K562 (cell line): ENCODE data around the gene CHCHD4. TPM values are rescaled to one million over a fixed set of nuclear protein-coding genes. Genes with fewer than 3 reads are reported as not detected.
A peak's percentile ranks its signal among the peaks of the same experiment; 100 is the strongest.

Source experiments
- ATAC-seq: fragments of 200-7000 bp; cut with Tn5 transposase; 3 replicates; pipeline ENCODE4 v1.9.1; 2020; ENCODE audit warnings: moderate library complexity
- BruUV-seq: library from RNA; stranded (reverse); fragments of 400-500 nt; replicated peaks from 2 replicates; lab custom pipeline; 2021; lab: Mats Ljungman, UMichigan
- CTCF ChIA-PET: fragments of 300-600 bp; formaldehyde crosslinking; extraction: SDS; loops from one replicate; lab custom pipeline; 2021; ENCODE audit warnings: low intra/inter-chr PET ratio; lab: Yijun Ruan, JAX
- POLR2A ChIA-PET: fragments of 300-600, 350-650 bp; sonication (Branson Sonifier 250); formaldehyde crosslinking; extraction: SDS; loops from one replicate; lab custom pipeline; 2021; ENCODE audit warnings: antibody characterized with exemption, inconsistent platforms; lab: Yijun Ruan, JAX
- DNase-seq, 4 experiments: peaks; one replicate each; pipeline versions ENCODE4 v3.0.0 to v3.0.0-alpha.2; 2011 to 2018; ENCODE audit warnings: low spot score in 3 of 4, mixed read lengths in 3 of 4; ENCODE audit errors: extremely low read depth in 1 of 4
- FAIRE-seq: peaks from 2 replicates; lab custom pipeline; 2011; peaks lifted over from hg19 to GRCh38; lab: Jason Lieb, UNC
- H2AFZ ChIP-seq: 2 replicates; pipeline ENCODE4 v1.6.0; 2011; ENCODE audit warnings: low read depth, low read length, control low read depth, inconsistent platforms
- H3K27ac ChIP-seq: fragments of 200-600 bp; 3 replicates; pipeline ENCODE4 v1.8.0; 2011; ENCODE audit warnings: low read depth, mild to moderate bottlenecking, control low read depth, inconsistent platforms, low read length, moderate library complexity, mixed read lengths; ENCODE audit errors: extremely low read depth
- H3K27me3 ChIP-seq, 2 experiments: fragments of 300-600 bp in 1 of 2; 2 replicates in 1 of 2; 3 replicates in 1 of 2; pipeline versions ENCODE4 v1.6.0 to v1.8.0; 2011; ENCODE audit warnings: inconsistent platforms in 2 of 2, low read length in 2 of 2, mild to moderate bottlenecking in 1 of 2, mixed read lengths in 1 of 2, moderate library complexity in 1 of 2; ENCODE audit not compliant: control insufficient read depth in 2 of 2, insufficient read depth in 2 of 2
- H3K36me3 ChIP-seq: fragments of 300-600 bp; 3 replicates; pipeline ENCODE4 v1.8.0; 2011; ENCODE audit warnings: mild to moderate bottlenecking, low read length, inconsistent platforms; ENCODE audit not compliant: control insufficient read depth, insufficient read depth
- H3K4me1 ChIP-seq, 2 experiments: fragments of 200-600 bp in 1 of 2; replicated peaks in 1 of 2; 2 replicates in 1 of 2; 3 replicates in 1 of 2; pipeline versions ENCODE4 v1.5.1 to v1.8.0; 2011; ENCODE audit warnings: inconsistent platforms in 2 of 2, low read length in 2 of 2, mild to moderate bottlenecking in 1 of 2, mixed read lengths in 1 of 2, moderate library complexity in 1 of 2; ENCODE audit not compliant: control insufficient read depth in 2 of 2, insufficient read depth in 2 of 2
- H3K4me2 ChIP-seq: 2 replicates; pipeline ENCODE4 v1.6.1; 2011; ENCODE audit warnings: low read length, control low read depth, inconsistent platforms, mixed read lengths; ENCODE audit not compliant: insufficient read depth
- H3K4me3 ChIP-seq: fragments of 200-600 bp; sonication (generic), shearing (Covaris generic); 2 replicates; pipeline ENCODE4 v1.5.1; 2016; ENCODE audit warnings: control low read depth, inconsistent platforms
- H3K79me2 ChIP-seq: fragments of 200-600 bp; 3 replicates; pipeline ENCODE4 v1.8.0; 2011; ENCODE audit warnings: low read length, inconsistent platforms; ENCODE audit not compliant: control insufficient read depth, insufficient read depth
- H3K9ac ChIP-seq, 2 experiments: 2 replicates each; pipeline versions ENCODE4 v1.6.0 to v1.6.1; 2011; ENCODE audit warnings: low read depth in 2 of 2, low read length in 2 of 2, control low read depth in 1 of 2, inconsistent platforms in 1 of 2, mild to moderate bottlenecking in 1 of 2, mixed read lengths in 1 of 2; ENCODE audit not compliant: insufficient read depth in 1 of 2
- H3K9me1 ChIP-seq: one replicate; pipeline ENCODE4 v1.6.0; 2011; ENCODE audit warnings: inconsistent platforms, mild to moderate bottlenecking, low read length, moderate library complexity; ENCODE audit not compliant: control insufficient read depth, insufficient read depth
- H3K9me3 ChIP-seq: replicated peaks from 2 replicates; pipeline ENCODE4 v1.5.1; 2011; ENCODE audit warnings: low read depth, low read length, inconsistent platforms; ENCODE audit not compliant: control insufficient read depth, insufficient read depth
- H4K20me1 ChIP-seq: replicated peaks from 2 replicates; pipeline ENCODE4 v1.6.1; 2011; ENCODE audit warnings: low read length, inconsistent platforms, mixed read lengths; ENCODE audit not compliant: control insufficient read depth, insufficient read depth
- CBFA2T3 ChIP-seq: fragments of 450-650 bp; IDR thresholded peaks from 2 replicates; pipeline ENCODE4 v1.6.1; 2017
- CREB3 ChIP-seq: fragments of 450-650 bp; conservative IDR thresholded peaks from 2 replicates; pipeline ENCODE4 v1.6.1; 2016; ENCODE audit warnings: missing genetic modification characterization, low read depth, mild to moderate bottlenecking, missing compliant biosample characterization, moderate library complexity
- FOXJ2 ChIP-seq: fragments of 200-800 bp; sonication (Bioruptor generic); IDR thresholded peaks from 2 replicates; pipeline ENCODE4 v1.6.1; 2016; ENCODE audit warnings: missing genetic modification characterization, missing compliant biosample characterization
- GATAD2A ChIP-seq: fragments of 450-650 bp; IDR thresholded peaks from 2 replicates; pipeline ENCODE4 v1.6.1; 2017
- ID3 ChIP-seq, 2 experiments: fragments of 250-450 bp in 1 of 2; fragments of 450-650 bp in 1 of 2; sonication (Bioruptor Pico) in 1 of 2; IDR thresholded peaks; 2 replicates each; pipeline versions ENCODE4 v1.6.1 to v1.8.0; 2016 to 2021; ENCODE audit warnings: mild to moderate bottlenecking in 2 of 2, moderate library complexity in 2 of 2, missing compliant biosample characterization in 1 of 2, missing genetic modification characterization in 1 of 2
- KAT7 ChIP-seq: sonication (generic); formaldehyde crosslinking; IDR thresholded peaks from 2 replicates; pipeline ENCODE4 v1.8.0; 2022; ENCODE audit warnings: missing genetic modification reagents, mild to moderate bottlenecking, borderline replicate concordance
- RBM25 ChIP-seq: fragments of 200-400 bp; formaldehyde crosslinking; IDR thresholded peaks from 2 replicates; pipeline ENCODE4 v1.6.1; 2018; ENCODE audit warnings: low read length, low read depth, moderate library complexity; ENCODE audit not compliant: severe bottlenecking
- SREBF1 ChIP-seq: fragments of 150-350 bp; IDR thresholded peaks from 2 replicates; pipeline ENCODE4 v1.6.1; 2014; ENCODE audit warnings: antibody characterized with exemption, low read depth, low read length, borderline replicate concordance
- WGBS: fragments of 100-300 bp; shearing (Covaris generic); methylation state at CpG from one replicate; pipeline ENCODE4 v1.1.6; 2016; ENCODE audit warnings: low coverage, mixed read lengths; ENCODE audit not compliant: insufficient coverage; ENCODE audit errors: missing lambda C conversion rate; 5-methylcytosine and 5-hydroxymethylcytosine counted together
- in situ Hi-C: fragments of 300-500 bp; cut with MboI; formaldehyde crosslinking; loops from 4 replicates; pipeline ENCODE4 v1.15.0; 2018; ENCODE audit warnings: inconsistent platforms, mixed read lengths
- intact Hi-C: fragments of 100-400 bp; cut with micrococcal nuclease; formaldehyde crosslinking; loops from 2 replicates; pipeline ENCODE4 v1.14.2; 2022
- polyA plus RNA-seq, 8 experiments: library from polyadenylated mRNA; depleted of rRNA in 4 of 8; stranded (reverse) in 5 of 8; unstranded in 3 of 8; fragments of >200 nt; fragmentation: Nextera tagmentation in 2 of 8; fragmentation: Illumina TruSeq in 1 of 8; extraction: Ambion mirVana in 2 of 8; extraction: Trizol in 1 of 8; gene quantifications; 2 replicates each; pipeline versions ENCODE4 v1.2.1 to v1.2.3, GENCODE V29; 2011 to 2014; ENCODE audit warnings: inconsistent platforms in 1 of 8, missing spikeins in 1 of 8
- total RNA-seq, 7 experiments: library from RNA; depleted of rRNA in 6 of 7; stranded (reverse); fragments of >200 nt in 6 of 7; fragmentation: Illumina TruSeq in 2 of 7; extraction: Trizol in 2 of 7; gene quantifications; 2 replicates each; pipeline versions ENCODE4 v1.2.1 to v1.2.3, GENCODE V29; 2011 to 2021; ENCODE audit warnings: low replicate concordance in 1 of 7
- TF ChIP-seq, protein P1 (sequence below): fragments of 250-450 bp; sonication (Bioruptor Pico); IDR thresholded peaks from 2 replicates; pipeline ENCODE4 v1.5.0; 2020; ENCODE audit warnings: mild to moderate bottlenecking, borderline replicate concordance
- TF ChIP-seq, protein P2 (sequence below): sonication (generic); formaldehyde crosslinking; IDR thresholded peaks from 2 replicates; pipeline ENCODE4 v1.8.0; 2022; ENCODE audit warnings: mild to moderate bottlenecking, missing genetic modification reagents

CHCHD4 gene
- total and polyA plus RNA-seq, 9 of the 15 experiments (the other 6 are each of a cell fraction or from before 2014, with no cell fraction given), result 55.4 to 225 (median 77.2) TPM

DNA sequence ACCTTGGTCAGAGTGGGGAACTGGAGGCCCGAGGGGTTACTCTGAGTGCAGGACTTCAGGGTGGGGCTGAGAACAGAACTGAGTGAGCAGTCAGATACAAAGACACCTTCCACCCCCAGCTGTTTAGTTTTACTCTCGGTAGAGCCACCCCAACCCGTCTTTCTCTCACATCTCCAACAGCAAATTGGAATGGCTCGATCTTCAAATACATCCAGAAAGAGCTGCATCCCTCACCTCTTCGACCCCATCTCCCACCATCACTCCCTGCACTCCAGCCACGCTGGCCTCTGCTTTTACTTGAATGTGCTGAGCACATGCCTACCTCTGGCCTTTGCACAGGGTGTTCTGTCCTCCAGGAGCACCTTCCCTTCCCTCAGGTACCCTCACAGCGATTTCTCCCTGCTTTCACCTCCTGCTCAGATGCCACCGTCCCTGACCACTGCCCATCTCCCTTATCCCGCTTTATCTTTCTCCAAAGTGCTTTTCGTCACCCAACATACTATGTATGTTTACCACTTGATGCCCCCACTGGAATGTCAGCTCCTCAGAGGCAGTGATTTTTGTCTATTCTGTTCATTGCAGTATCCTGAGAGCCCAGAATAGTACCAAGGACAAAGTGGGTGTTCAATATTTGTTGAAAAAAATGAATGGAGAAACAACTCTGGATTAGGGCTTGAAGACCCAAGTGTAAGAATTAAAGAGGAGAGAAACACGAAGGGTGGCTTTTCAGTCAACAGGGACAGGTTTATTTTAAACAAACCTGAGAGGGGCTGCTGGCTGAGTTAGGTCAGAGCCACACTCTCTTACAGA, 4.4 kb downstream of the CHCHD4 start:
- 93% methylated on average over 11 of the region's 11 CpGs for WGBS
- in situ Hi-C loops, result loop anchor here (5.0 kb wide), 1 partner anchor 223 kb away; no protein-coding TSS in a partner anchor
- Histone ChIP-seq H3K79me2 (peaks cover 80% of the 10 kb centered on the region), H3K36me3 (peaks cover 73% of the 10 kb centered on the region), H3K9ac (no peak overlapping the region), H3K4me1 (peaks cover 22 to 29% of the 10 kb centered on the region in 2 experiments; a peak in 4 of 5 replicates), H4K20me1 (no peaks in the 10 kb centered on the region), H3K27ac (0 out of 3 replicates have a peak overlapping the region, but pooled peaks have one; percentile 6), H3K27me3 (no peaks in the 10 kb centered on the region), H3K4me3 (no peak overlapping the region), H3K4me2 (no peak overlapping the region), H3K9me3 (peaks cover 33% of the 10 kb centered on the region), H2AFZ (no peak overlapping the region), H3K9me1 (no peaks in the 10 kb centered on the region)
- CTCF ChIA-PET, result no interaction called here
- BruUV-seq, result no TSS peak
- no peak for FAIRE-seq
- ATAC-seq, result no peak
- DNase-seq, result peak in 1 of 4 experiments; percentile 11
- intact Hi-C loops, result loop anchor here (10.0 kb wide), 1 partner anchor 466 kb away; no protein-coding TSS in a partner anchor
- POLR2A ChIA-PET, result interaction anchor here (0.6 to 1.3 kb wide), 6 partner anchors 9 to 220 kb away, joined by 3 to 4 read pairs (median 3); partner anchors contain the start of genes LSM3 and XPC
- TF ChIP-seq CBFA2T3, result no peak
- TF ChIP-seq, protein P1, sequence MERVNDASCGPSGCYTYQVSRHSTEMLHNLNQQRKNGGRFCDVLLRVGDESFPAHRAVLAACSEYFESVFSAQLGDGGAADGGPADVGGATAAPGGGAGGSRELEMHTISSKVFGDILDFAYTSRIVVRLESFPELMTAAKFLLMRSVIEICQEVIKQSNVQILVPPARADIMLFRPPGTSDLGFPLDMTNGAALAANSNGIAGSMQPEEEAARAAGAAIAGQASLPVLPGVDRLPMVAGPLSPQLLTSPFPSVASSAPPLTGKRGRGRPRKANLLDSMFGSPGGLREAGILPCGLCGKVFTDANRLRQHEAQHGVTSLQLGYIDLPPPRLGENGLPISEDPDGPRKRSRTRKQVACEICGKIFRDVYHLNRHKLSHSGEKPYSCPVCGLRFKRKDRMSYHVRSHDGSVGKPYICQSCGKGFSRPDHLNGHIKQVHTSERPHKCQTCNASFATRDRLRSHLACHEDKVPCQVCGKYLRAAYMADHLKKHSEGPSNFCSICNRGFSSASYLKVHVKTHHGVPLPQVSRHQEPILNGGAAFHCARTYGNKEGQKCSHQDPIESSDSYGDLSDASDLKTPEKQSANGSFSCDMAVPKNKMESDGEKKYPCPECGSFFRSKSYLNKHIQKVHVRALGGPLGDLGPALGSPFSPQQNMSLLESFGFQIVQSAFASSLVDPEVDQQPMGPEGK (CRISPR knock-in tag), result no peak
- TF ChIP-seq, protein P2, sequence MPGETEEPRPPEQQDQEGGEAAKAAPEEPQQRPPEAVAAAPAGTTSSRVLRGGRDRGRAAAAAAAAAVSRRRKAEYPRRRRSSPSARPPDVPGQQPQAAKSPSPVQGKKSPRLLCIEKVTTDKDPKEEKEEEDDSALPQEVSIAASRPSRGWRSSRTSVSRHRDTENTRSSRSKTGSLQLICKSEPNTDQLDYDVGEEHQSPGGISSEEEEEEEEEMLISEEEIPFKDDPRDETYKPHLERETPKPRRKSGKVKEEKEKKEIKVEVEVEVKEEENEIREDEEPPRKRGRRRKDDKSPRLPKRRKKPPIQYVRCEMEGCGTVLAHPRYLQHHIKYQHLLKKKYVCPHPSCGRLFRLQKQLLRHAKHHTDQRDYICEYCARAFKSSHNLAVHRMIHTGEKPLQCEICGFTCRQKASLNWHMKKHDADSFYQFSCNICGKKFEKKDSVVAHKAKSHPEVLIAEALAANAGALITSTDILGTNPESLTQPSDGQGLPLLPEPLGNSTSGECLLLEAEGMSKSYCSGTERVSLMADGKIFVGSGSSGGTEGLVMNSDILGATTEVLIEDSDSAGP (CRISPR knock-in tag), result no peak
- TF ChIP-seq RBM25, result peak; percentile 51
- no peak for TF ChIP-seq FOXJ2 (tag)
- peak; percentile 71; the same call in 1 of the 2 replicates for TF ChIP-seq GATAD2A
- TF ChIP-seq ID3 (CRISPR knock-in tag; IDR thresholded peaks at IDR 0.05), result no peak
- TF ChIP-seq ID3 (tag; IDR thresholded peaks at IDR 0.05), result peak; percentile 39; the same call in 1 of the 2 replicates
- TF ChIP-seq KAT7 (CRISPR knock-in tag), result no peak
- no peak for TF ChIP-seq SREBF1
- TF ChIP-seq CREB3, result no peak
